NT2/D1 (cell line): Measurements from ENCODE around the gene ATXN10.

Experiments
- DNase-seq: peaks from one replicate; pipeline ENCODE4 v3.0.0-alpha.2; 2011; ENCODE audit warnings: low read depth, low spot score
- H3K27me3 ChIP-seq: 2 replicates; pipeline ENCODE4 v1.6.0; 2011; ENCODE audit warnings: mild to moderate bottlenecking; ENCODE audit not compliant: insufficient read length, insufficient read depth
- H3K36me3 ChIP-seq: 2 replicates; pipeline ENCODE4 v1.6.1; 2011; ENCODE audit warnings: mild to moderate bottlenecking, low read length, mixed read lengths; ENCODE audit not compliant: insufficient read depth, insufficient read length
- H3K4me1 ChIP-seq: 2 replicates; pipeline ENCODE4 v1.5.1; 2011; ENCODE audit not compliant: insufficient read depth, insufficient read length
- H3K4me3 ChIP-seq: 2 replicates; pipeline ENCODE4 v1.5.1; 2011; ENCODE audit warnings: low read depth; ENCODE audit not compliant: insufficient read length
- H3K9ac ChIP-seq: 2 replicates; pipeline ENCODE4 v1.6.0; 2011; ENCODE audit warnings: low read depth; ENCODE audit not compliant: insufficient read length
- H3K9me3 ChIP-seq: 2 replicates; pipeline ENCODE4 v1.5.1; 2011; ENCODE audit warnings: mild to moderate bottlenecking, low read length; ENCODE audit not compliant: insufficient read depth
- SUZ12 ChIP-seq: IDR thresholded peaks from 2 replicates; pipeline ENCODE4 v1.6.1; 2011; ENCODE audit not compliant: insufficient read length, insufficient read depth; ENCODE audit errors: extremely low read depth
- YY1 ChIP-seq: IDR thresholded peaks from 2 replicates; pipeline ENCODE4 v1.6.1; 2011; ENCODE audit not compliant: insufficient read length, insufficient read depth
- ZNF274 ChIP-seq: IDR thresholded peaks from 2 replicates; pipeline ENCODE4 v1.6.1; 2011; ENCODE audit warnings: mild to moderate bottlenecking, low read depth, low read length

The ATXN10 gene

GRCh38 chr22:45720839-45721378, 49.3 kb downstream of the ATXN10 start:
- Histone ChIP-seq H3K9ac (no peak overlapping the region), H3K36me3 (peaks cover 23% of the 10 kb centered on the region), H3K4me3 (no peak overlapping the region), H3K4me1 (no peaks in the 10 kb centered on the region), H3K9me3 (no peaks in the 10 kb centered on the region), H3K27me3 (no peaks in the 10 kb centered on the region)
- TF ChIP-seq YY1 (no peak), SUZ12 (no peak), ZNF274 (no peak)
- no peak for DNase-seq

GRCh38 chr22:45722006-45722405, 50.4 kb downstream of the ATXN10 start:
- H3K36me3 ChIP-seq, result peaks cover 23% of the 10 kb centered on the region
- no peaks in the 10 kb centered on the region for H3K27me3 ChIP-seq
- no peak overlapping the region for H3K9ac ChIP-seq
- no peak for DNase-seq
- H3K4me1 ChIP-seq, result no peaks in the 10 kb centered on the region
- H3K9me3 ChIP-seq, result no peaks in the 10 kb centered on the region
- no peak overlapping the region for H3K4me3 ChIP-seq
- TF ChIP-seq SUZ12 (no peak), ZNF274 (no peak), YY1 (no peak)

- Histone ChIP-seq H3K9me3 (no peaks in the 10 kb centered on the region), H3K4me1 (no peaks in the 10 kb centered on the region), H3K9ac (no peak overlapping the region), H3K4me3 (no peak overlapping the region), H3K27me3 (no peaks in the 10 kb centered on the region), H3K36me3 (peaks cover 17% of the 10 kb centered on the region)
- TF ChIP-seq YY1 (no peak), SUZ12 (no peak), ZNF274 (no peak)
- no peak for DNase-seq
Observed at GRCh38 chr22:45726081-45726480, 54.4 kb downstream of the ATXN10 start.

- no peak for TF ChIP-seq YY1
- TF ChIP-seq ZNF274, result no peak
- no peak for TF ChIP-seq SUZ12
- Histone ChIP-seq H3K9me3 (no peaks in the 10 kb centered on the region), H3K27me3 (no peaks in the 10 kb centered on the region), H3K4me1 (peaks cover 2% of the 10 kb centered on the region), H3K4me3 (no peak overlapping the region), H3K36me3 (peaks cover 21% of the 10 kb centered on the region), H3K9ac (no peak overlapping the region)
- no peak for DNase-seq
Observed at GRCh38 chr22:45731041-45731797, 59.6 kb downstream of the ATXN10 start.

- no peak overlapping the region for H3K9ac ChIP-seq
- DNase-seq, result peak; percentile 1
- TF ChIP-seq SUZ12, result no peak
- no peak for TF ChIP-seq ZNF274
- no peak for TF ChIP-seq YY1
- H3K9me3 ChIP-seq, result no peaks in the 10 kb centered on the region
- no peaks in the 10 kb centered on the region for H3K27me3 ChIP-seq
- H3K4me3 ChIP-seq, result no peak overlapping the region
- H3K4me1 ChIP-seq, result peaks cover 2% of the 10 kb centered on the region
- H3K36me3 ChIP-seq, result peaks cover 23% of the 10 kb centered on the region
Observed at GRCh38 chr22:45731798-45732495, 60.3 kb downstream of the ATXN10 start.

- H3K4me1 ChIP-seq, result peaks cover 2% of the 10 kb centered on the region
- TF ChIP-seq SUZ12 (no peak), YY1 (no peak), ZNF274 (no peak)
- H3K9me3 ChIP-seq, result no peaks in the 10 kb centered on the region
- no peak for DNase-seq
- no peak overlapping the region for H3K4me3 ChIP-seq
- H3K27me3 ChIP-seq, result no peaks in the 10 kb centered on the region
- H3K36me3 ChIP-seq, result peaks cover 29% of the 10 kb centered on the region
- no peak overlapping the region for H3K9ac ChIP-seq
Observed at GRCh38 chr22:45735273-45735672, 63.6 kb downstream of the ATXN10 start.

GRCh38 chr22:45738206-45738605, 66.6 kb downstream of the ATXN10 start:
- Histone ChIP-seq H3K27me3 (no peaks in the 10 kb centered on the region), H3K4me1 (no peaks in the 10 kb centered on the region), H3K9me3 (no peaks in the 10 kb centered on the region), H3K36me3 (peaks cover 54% of the 10 kb centered on the region), H3K9ac (no peak overlapping the region), H3K4me3 (no peak overlapping the region)
- DNase-seq, result no peak
- TF ChIP-seq ZNF274 (no peak), SUZ12 (no peak), YY1 (no peak)
